ENCODE measurements around the gene FIS1. TPM values are rescaled to one million over a fixed set of nuclear protein-coding genes. Genes with fewer than 3 reads are reported as not detected.

The FIS1 gene
- total RNA-seq, 4 donors from 2014 or later, result 227 to 315 (median 248) TPM

GRCh38 chr7:101233907-101234547 is 10.9 kb downstream of the FIS1 start:
- ATAC-seq, result no peak
- H3K9me3 ChIP-seq, result no peaks in the 10 kb centered on the region
- peaks cover 0 to 50% of the 10 kb centered on the region in 2 donors for H3K36me3 ChIP-seq
- peaks cover 0 to 48% (median 22%) of the 10 kb centered on the region in 3 donors for H3K4me1 ChIP-seq
- no peak overlapping the region for H3K27ac ChIP-seq
- TF ChIP-seq EP300 (IDR thresholded peaks at IDR 0.05), result no peak
- TF ChIP-seq CTCF (IDR thresholded peaks at IDR 0.05), result no peak
- TF ChIP-seq POLR2AphosphoS5 (IDR thresholded peaks at IDR 0.05), result no peak
- no peak for TF ChIP-seq POLR2A (IDR thresholded peaks at IDR 0.05)
- H3K27me3 ChIP-seq, result peaks cover 12% of the 10 kb centered on the region
- H3K4me3 ChIP-seq, result no peak overlapping the region
- 86% methylated on average over 7 of the region's 21 CpGs; no CpG with 5 or more reads in 1 of the 2 donors for WGBS, 2 donors (ENCODE audit: low coverage in 1 of 2)

GRCh38 chr7:101232141-101232850 is 12.6 kb downstream of the FIS1 start:
- WGBS, 2 donors (ENCODE audit: low coverage in 1 of 2), result 0% methylated on average over 2 of the region's 52 CpGs; no CpG with 5 or more reads in 1 of the 2 donors
- peaks cover 0 to 31% (median 12%) of the 10 kb centered on the region in 3 donors for H3K4me1 ChIP-seq
- TF ChIP-seq EP300 (IDR thresholded peaks at IDR 0.05) (no peak), POLR2AphosphoS5 (IDR thresholded peaks at IDR 0.05) (no peak), CTCF (IDR thresholded peaks at IDR 0.05) (no peak), POLR2A (IDR thresholded peaks at IDR 0.05) (no peak)
- H3K9me3 ChIP-seq, result no peaks in the 10 kb centered on the region
- peak overlapping the region in 1 of 2 donors; percentile 34 for H3K4me3 ChIP-seq
- H3K27me3 ChIP-seq, result peaks cover 12% of the 10 kb centered on the region
- peak overlapping the region in 1 of 4 donors; percentile 0 for H3K27ac ChIP-seq
- H3K36me3 ChIP-seq, result peaks cover 0 to 51% of the 10 kb centered on the region in 2 donors
- peak; percentile 13 for ATAC-seq

DNA sequence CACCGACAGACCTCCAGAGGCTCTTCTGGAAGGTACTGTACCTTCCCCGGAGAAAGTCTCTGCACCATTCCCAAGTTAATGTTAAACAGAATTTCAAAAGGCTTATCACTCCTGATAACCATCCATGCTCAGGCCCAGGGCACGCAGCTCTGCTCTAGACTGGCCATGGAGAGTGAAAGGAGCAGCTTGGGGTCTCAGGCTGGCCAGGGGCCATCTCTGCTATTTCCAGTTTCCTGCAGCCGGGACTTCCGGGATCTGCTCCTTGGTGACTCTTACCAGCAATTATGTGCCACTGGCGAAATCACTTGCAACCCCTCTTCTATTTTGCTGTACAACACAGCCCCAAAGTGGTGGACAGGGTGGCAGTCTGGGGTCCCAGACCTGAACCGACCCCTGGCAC is 13.2 kb downstream of the FIS1 start:
- no peak for ATAC-seq
- Histone ChIP-seq H3K36me3 (peaks cover 0 to 51% of the 10 kb centered on the region in 2 donors), H3K9me3 (no peaks in the 10 kb centered on the region), H3K4me3 (no peak overlapping the region), H3K27ac (peak overlapping the region in 1 of 4 donors; percentile 0), H3K27me3 (peaks cover 12% of the 10 kb centered on the region), H3K4me1 (peaks cover 0 to 24% (median 6%) of the 10 kb centered on the region in 3 donors)
- WGBS, 2 donors (ENCODE audit: low coverage in 1 of 2), result 86% methylated on average over 1 of the region's 7 CpGs; no CpG with 5 or more reads in 1 of the 2 donors
- TF ChIP-seq CTCF (IDR thresholded peaks at IDR 0.05), result no peak
- TF ChIP-seq EP300 (IDR thresholded peaks at IDR 0.05), result no peak
- no peak for TF ChIP-seq POLR2AphosphoS5 (IDR thresholded peaks at IDR 0.05)

- Histone ChIP-seq H3K27ac (no peak overlapping the region), H3K9me3 (no peaks in the 10 kb centered on the region), H3K4me3 (no peak overlapping the region), H3K27me3 (peaks cover 1% of the 10 kb centered on the region), H3K36me3 (peaks cover 0 to 86% of the 10 kb centered on the region in 2 donors), H3K4me1 (peaks cover 0 to 10% (median 0%) of the 10 kb centered on the region in 3 donors)
- ATAC-seq, result no peak
- TF ChIP-seq POLR2AphosphoS5 (IDR thresholded peaks at IDR 0.05) (no peak), POLR2A (IDR thresholded peaks at IDR 0.05) (no peak), CTCF (IDR thresholded peaks at IDR 0.05) (no peak), EP300 (IDR thresholded peaks at IDR 0.05) (no peak)
- WGBS, 2 donors (ENCODE audit: low coverage in 1 of 2), result 83 to 91% methylated on average over 6 to 8 of the region's 9 CpGs
These were observed 18.2 kb downstream of the FIS1 start for GRCh38 chr7:101226721-101227120.
